Ishikawa (cell line): ENCODE measurements around the gene WDR18.

Experiments used
- CEBPB ChIP-seq: IDR thresholded peaks from 2 replicates; pipeline ENCODE4 v1.6.1; 2012
- CREB1 ChIP-seq: IDR thresholded peaks from 2 replicates; pipeline ENCODE4 v1.6.1; 2012; ENCODE audit warnings: low read depth
- EGR1 ChIP-seq: IDR thresholded peaks from 2 replicates; pipeline ENCODE4 v1.6.1; 2012
- EP300 ChIP-seq: IDR thresholded peaks from 2 replicates; pipeline ENCODE4 v1.6.1; 2012; ENCODE audit warnings: borderline replicate concordance
- FOXM1 ChIP-seq: IDR thresholded peaks from 2 replicates; pipeline ENCODE4 v1.6.1; 2012; ENCODE audit warnings: low read depth, borderline replicate concordance
- MAX ChIP-seq: IDR thresholded peaks from 2 replicates; pipeline ENCODE4 v1.6.1; 2012
- RAD21 ChIP-seq: IDR thresholded peaks from 2 replicates; pipeline ENCODE4 v1.6.1; 2012; ENCODE audit warnings: low read depth
- REST ChIP-seq: IDR thresholded peaks from 2 replicates; pipeline ENCODE4 v1.6.1; 2012; ENCODE audit warnings: low read depth, mild to moderate bottlenecking
- TAF1 ChIP-seq: IDR thresholded peaks from 2 replicates; pipeline ENCODE4 v1.6.1; 2012; ENCODE audit warnings: low read depth, mild to moderate bottlenecking
- YY1 ChIP-seq: IDR thresholded peaks from 2 replicates; pipeline ENCODE4 v1.6.1; 2012; ENCODE audit warnings: low read depth
- ZBTB7A ChIP-seq: IDR thresholded peaks from 2 replicates; pipeline ENCODE4 v1.6.1; 2012; ENCODE audit warnings: low read depth

- TF ChIP-seq EP300: no peak
- no peak for TF ChIP-seq REST
- no peak for TF ChIP-seq CEBPB
- TF ChIP-seq RAD21: no peak
- TF ChIP-seq EGR1: no peak
- TF ChIP-seq YY1: no peak
- no peak for TF ChIP-seq TAF1
- no peak for TF ChIP-seq MAX
- no peak for TF ChIP-seq FOXM1
- no peak for TF ChIP-seq ZBTB7A
- TF ChIP-seq CREB1: no peak
Observed at GRCh38 chr19:1032264-1032867, 48.2 kb downstream of the WDR18 start.
